Fibroblast of the aortic adventitia (primary cell): ENCODE results near the gene ALOX15. TPM values are rescaled to one million over a fixed set of nuclear protein-coding genes. Genes with fewer than 3 reads are reported as not detected.
"Not testable (repeated sequence)": the region's sequence is repeated elsewhere in the genome, so short reads cannot be mapped to it uniquely, and the experiment has no call there.

Source experiments
- DNase-seq: peaks from one replicate; pipeline ENCODE4 v3.0.0-alpha.2; 2010; ENCODE audit warnings: low read depth
- H3K4me3 ChIP-seq: 2 replicates; pipeline ENCODE4 v1.5.1; 2011; ENCODE audit warnings: low read depth, mild to moderate bottlenecking, control low read depth, low read length, moderate library complexity
- total RNA-seq: library from RNA; depleted of rRNA; stranded (reverse); fragments of >200 nt; gene quantifications from 2 replicates; pipeline ENCODE4 v1.2.3, GENCODE V29; 2012; ENCODE audit warnings: low replicate concordance
- TF ChIP-seq, protein P1 (sequence below): IDR thresholded peaks from 2 replicates; pipeline ENCODE4 v1.5.1; 2011; ENCODE audit warnings: mild to moderate bottlenecking, low read length, control low read depth, inconsistent platforms; ENCODE audit not compliant: insufficient read depth

Gene ALOX15
- total RNA-seq, 1 donor, result not detected

DNA sequence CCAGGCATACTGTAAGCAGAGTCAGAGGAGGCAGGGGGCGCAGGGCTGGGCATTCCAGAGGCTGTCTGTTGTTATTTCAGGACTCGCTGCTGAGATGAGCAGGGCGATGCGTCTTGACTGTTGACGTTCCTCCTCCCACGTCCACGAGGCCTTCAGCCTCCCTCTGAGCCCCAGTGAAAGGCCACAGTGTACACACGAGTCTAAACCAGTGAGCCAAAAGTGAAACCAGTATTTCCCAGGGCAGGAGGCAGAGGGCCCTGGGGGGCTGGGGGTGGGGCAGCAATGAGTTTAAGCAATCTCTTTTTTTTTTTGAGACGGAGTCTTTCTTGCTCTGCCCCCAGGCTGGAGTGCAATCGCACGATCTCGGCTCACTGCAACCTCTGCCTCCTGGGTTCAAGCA is 35.7 kb downstream of the ALOX15 start:
- H3K4me3 ChIP-seq, result no peak overlapping the region
- TF ChIP-seq, protein P1, sequence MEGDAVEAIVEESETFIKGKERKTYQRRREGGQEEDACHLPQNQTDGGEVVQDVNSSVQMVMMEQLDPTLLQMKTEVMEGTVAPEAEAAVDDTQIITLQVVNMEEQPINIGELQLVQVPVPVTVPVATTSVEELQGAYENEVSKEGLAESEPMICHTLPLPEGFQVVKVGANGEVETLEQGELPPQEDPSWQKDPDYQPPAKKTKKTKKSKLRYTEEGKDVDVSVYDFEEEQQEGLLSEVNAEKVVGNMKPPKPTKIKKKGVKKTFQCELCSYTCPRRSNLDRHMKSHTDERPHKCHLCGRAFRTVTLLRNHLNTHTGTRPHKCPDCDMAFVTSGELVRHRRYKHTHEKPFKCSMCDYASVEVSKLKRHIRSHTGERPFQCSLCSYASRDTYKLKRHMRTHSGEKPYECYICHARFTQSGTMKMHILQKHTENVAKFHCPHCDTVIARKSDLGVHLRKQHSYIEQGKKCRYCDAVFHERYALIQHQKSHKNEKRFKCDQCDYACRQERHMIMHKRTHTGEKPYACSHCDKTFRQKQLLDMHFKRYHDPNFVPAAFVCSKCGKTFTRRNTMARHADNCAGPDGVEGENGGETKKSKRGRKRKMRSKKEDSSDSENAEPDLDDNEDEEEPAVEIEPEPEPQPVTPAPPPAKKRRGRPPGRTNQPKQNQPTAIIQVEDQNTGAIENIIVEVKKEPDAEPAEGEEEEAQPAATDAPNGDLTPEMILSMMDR, result no peak
- no peak for DNase-seq

DNA sequence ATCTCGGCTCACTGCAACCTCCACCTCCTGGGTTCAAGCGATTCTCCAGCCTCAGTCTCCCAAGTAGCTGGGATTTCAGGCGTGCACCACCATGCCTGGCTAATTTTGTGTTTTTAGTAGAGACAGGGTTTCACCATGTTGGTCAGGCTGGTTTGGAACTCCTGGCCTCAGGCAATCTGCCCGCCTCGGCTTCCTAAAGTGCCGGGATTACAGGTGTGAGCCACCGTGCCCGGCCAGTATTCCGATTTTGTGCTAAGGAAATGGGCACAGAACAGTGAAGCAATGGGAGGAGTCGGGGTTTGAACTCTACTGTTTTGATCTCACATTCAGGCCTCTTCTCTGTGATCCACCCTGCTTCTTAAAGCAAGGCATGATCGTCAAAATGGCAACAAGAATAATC is 36.7 kb downstream of the ALOX15 start:
- DNase-seq, result not testable (repeated sequence)

DNA sequence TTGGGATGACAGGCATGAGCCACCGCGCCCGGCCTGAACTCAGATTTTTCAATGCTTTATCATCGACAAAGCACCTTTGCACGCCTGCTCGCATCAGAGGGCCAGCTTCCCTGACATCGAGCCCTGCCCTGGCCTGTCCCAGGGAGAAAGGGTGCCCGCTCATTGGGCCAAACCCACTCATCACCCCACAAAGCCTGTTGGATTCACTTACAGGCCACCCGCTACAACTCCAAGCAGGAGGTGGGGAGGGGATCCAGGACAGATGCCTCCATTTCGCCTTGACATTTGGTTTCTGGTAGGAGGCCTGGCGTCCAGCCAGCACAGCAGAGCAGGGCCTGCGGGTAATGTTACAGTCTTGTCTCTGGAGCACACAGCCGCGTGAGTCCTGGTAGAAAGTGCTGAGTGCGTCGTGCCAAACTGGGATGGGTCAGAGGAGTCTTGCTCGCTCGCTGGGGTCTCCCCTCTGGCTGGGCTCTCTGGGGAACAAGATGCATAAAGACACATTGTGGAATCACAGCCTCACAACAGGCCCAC is 37.3 kb downstream of the ALOX15 start:
- no peak overlapping the region for H3K4me3 ChIP-seq
- TF ChIP-seq, protein P1, result no peak
- peak; percentile 50 for DNase-seq

More for the DNA sequence above, 36.7 kb downstream of the ALOX15 start:
- H3K4me3 ChIP-seq, result not testable (repeated sequence)

DNA sequence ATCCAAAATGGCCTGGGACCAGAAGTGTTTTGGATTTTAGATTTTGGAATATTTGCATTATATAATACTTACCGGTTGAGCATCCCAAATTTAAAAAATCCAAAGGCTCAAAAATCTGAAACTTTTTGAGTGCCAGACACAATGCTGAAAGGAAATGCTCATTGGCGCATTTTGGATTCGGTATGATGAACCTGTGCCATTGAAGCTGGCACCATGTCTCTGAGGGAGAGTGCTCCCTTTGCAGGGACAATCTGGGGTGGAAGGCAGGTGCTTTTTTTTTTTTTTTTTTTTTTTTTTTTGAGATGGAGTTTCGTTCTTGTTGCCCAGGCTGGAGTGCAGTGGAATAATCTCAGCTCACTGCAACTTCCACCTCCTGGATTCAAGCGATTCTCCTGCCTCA is 39.4 kb downstream of the ALOX15 start:
- no peak overlapping the region for H3K4me3 ChIP-seq
- no peak for DNase-seq
- TF ChIP-seq, protein P1, result no peak

DNA sequence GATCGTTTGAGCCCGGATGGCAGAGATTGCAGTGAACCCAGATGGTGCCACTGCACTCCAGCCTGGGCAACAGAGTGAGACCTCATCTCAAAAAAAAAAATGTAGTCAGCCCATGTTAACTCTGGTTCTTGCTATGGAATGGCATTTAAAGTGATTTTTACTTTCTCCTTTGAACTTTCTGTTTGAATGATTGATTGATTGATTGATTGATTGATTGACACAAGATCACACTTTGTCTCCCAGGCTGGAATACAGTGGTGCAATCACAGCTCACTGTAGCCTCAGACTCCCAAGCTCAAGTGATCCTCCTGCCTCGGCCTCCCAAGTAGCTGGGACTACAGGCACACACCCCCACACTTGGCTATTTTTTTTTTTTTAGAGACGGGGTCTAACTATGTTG is 40.2 kb downstream of the ALOX15 start:
- TF ChIP-seq, protein P1, result no peak
- no peak for DNase-seq
- H3K4me3 ChIP-seq, result no peak overlapping the region

DNA sequence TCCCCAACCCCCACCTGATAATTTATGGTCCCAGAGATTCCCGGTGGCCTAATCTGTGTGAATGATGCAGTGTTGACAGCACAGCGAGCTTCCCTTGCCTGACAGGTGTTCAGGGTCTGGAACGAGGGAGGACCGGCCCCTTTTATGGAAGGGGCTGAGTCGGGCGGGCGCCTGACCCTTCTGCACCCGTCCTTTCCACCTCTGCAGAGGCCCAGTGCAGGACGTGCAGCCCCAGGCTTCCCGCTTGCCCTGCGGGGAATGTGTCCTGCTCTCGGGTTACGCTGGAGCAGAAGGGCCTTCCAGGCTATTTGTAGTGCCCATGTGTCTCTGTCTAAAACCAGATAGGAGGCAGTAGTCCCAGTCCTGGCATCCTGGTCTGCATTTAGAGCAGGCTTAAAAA is 40.9 kb downstream of the ALOX15 start:
- no peak for DNase-seq
- no peak overlapping the region for H3K4me3 ChIP-seq
- TF ChIP-seq, protein P1, result no peak

DNA sequence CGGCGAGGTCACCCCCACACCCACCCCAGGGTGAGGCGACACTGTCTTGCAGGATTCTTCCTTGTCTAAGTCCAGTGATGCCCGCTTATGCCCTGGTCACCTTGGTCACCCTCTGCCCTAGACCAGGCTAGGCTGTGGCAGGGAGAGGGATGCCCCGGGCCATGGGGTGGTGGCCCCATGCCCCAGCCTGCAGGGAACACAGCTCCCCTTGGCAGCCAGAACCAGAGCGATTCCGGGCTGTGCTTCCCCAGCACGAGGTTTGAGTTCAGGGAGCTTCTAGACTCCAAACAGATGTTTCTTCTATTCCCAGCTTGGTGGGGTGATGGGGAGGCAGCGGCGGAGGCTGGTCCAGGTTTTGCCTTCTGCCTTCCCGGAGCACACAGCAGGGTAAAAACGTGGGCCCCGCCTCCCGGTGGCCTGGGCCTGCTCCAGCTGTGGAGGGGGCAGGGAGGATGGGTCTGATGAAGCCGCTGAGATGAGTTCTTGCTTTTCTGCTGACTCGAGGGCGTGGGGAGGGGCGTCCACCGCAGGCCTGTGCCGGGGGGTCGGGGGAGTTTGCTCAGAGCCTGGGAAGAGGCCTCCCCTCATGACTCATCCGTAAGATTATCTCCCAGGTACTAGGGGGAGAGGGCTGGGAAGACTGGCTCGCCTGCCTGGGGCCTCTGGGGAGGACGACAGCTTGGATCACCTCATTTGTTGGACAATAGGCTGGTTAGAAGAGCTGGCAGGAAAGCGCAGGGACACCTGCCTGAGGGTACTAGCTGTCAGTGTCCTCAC is 41.8 kb downstream of the ALOX15 start:
- DNase-seq, result peak; percentile 62
- TF ChIP-seq, protein P1, result no peak

More for the DNA sequence above, 41.8 kb downstream of the ALOX15 start:
- H3K4me3 ChIP-seq, result no peak overlapping the region
